Daoy (cell line): ENCODE data around the gene ADCY1. TPM values are rescaled to one million over a fixed set of nuclear protein-coding genes. Genes with fewer than 3 reads are reported as not detected.

Experiments used
- DNase-seq: peaks from one replicate; pipeline ENCODE4 v3.0.0-alpha.2; 2015; ENCODE audit warnings: low read depth
- total RNA-seq: library from RNA; depleted of rRNA; stranded (reverse); fragments of >200 nt; shearing (Covaris generic); gene quantifications from 2 replicates; pipeline ENCODE4 v1.2.3, GENCODE V29; 2014

ADCY1 gene
- total RNA-seq, 1 experiment from 2014 or later, result 0.34 TPM

GRCh38 chr7:45593121-45593541, 19.0 kb downstream of the ADCY1 start:
- no peak for DNase-seq

GRCh38 chr7:45593877-45594276, 19.7 kb downstream of the ADCY1 start:
- no peak for DNase-seq

- DNase-seq, result no peak
These were observed 20.8 kb downstream of the ADCY1 start for GRCh38 chr7:45594745-45595535.

- no peak for DNase-seq
These were observed 21.9 kb downstream of the ADCY1 start for GRCh38 chr7:45595809-45596664.

DNA sequence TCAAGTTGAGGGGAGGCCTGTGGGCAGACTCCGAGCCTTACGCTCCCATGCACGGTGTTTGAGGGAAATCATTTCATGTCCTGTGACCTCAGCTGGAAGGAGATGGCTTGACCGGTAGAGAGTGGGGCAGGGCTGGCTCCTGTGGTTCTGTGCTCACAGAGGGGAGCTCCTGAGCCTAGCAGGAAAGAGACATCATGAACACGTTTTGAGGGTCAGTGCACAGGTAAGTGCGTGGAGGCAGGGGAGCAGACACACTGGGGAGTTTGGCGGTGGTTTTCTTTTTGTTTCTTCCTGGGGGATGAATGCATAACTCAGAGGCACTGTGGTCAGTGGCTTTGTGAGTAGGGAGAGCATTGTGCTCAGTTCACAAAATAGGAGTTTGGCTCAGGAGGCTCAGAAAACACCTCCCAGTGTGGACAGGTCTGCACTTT, 22.5 kb downstream of the ADCY1 start:
- no peak for DNase-seq

GRCh38 chr7:45597286-45597984, 23.3 kb downstream of the ADCY1 start:
- no peak for DNase-seq

- no peak for DNase-seq
These were observed 24.8 kb downstream of the ADCY1 start for GRCh38 chr7:45598886-45599520.

DNA sequence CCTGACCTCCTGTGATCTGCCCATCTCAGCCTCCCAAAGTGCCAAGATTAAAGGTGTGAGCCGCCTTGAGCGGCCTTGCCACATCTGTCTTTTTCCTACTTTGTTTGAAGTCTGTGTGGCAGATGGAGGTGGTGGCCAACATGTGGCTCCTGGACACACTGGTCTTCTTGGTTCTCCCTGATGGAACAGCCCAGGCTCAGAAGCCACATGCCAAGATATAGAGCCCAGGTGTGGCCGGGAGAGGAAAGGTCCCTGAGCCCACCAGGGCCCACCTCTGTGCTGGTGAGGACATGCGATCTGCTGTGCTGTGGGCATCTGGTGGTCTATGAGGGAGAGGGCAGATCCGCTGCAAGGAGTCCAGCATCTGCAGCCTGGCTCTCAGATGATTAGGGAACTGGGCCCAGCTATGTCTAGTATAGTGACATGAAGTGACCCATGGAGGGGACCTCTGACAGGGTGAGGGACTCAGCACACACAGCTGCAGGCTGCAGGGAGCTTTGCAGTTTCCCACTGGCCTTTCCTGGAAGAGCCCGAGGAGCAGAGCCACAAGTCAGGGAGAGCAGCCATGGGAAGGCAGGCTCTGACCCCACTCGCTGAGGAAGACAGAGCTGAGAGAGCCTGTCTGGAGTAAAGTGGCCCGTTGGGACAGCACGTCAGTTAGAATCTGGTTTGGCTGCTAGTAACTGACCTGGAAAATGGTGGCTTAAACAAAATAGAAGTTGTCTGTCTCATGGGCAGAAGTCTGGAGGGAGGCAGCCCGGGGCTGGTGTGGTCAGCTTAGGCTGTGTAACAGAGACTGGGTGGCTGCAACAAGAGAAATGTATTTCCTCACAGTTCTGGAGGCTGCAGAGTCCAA, 25.9 kb downstream of the ADCY1 start:
- DNase-seq, result no peak

DNA sequence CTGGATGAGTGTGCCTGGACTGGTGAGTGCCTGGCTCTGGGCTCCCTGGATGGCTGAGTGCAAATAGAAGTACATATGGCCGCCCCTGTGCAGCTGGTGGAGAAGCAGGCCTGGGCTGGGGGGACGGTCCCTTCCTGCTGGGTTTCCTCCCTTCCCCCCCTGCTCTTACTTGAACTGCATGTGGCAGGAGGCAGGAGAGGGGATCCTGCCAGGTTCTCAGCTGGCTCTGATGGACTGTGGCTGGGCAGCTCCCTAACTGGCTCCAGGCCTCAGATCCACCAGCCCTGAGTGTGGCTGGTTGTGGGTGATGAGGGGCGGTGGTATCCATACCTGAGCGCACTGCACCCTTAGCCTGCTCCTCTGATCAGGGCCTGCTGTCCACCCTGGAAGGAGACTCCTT, 26.9 kb downstream of the ADCY1 start:
- no peak for DNase-seq

DNA sequence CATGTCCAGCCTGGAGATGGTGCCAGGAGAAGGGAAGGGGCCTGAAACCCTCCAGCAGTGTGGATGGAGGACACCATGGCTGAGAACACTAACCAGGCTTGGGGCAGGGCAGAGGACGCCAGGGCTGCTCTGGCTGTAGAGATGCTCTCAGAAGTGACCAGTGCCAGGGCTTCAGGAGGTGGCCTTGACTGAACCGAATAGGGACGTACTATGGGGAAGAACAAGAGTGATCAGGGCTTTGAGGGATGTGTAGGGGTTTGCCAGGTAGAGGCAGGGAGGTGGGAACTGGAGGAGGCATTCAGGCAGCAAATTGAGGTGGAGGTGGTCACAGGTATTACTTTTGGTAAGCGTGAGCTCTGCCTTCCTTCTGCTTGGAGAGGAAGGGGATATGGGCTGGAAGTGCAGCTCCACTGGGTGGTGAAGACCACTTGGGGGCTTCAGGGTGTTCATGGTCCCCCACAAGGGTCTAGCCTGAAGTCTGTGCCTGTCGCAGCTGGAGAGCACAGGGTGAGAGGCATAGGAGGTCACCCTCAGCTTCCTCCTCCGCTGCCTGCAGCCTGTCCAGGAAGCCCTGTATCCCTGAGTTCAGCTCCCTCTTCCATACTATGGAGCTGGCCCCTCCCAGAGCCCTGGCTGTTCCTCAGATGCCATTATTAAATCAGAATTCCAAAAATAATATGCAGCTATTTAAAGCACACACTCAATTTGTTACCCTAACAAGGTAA, 27.8 kb downstream of the ADCY1 start:
- no peak for DNase-seq

DNA sequence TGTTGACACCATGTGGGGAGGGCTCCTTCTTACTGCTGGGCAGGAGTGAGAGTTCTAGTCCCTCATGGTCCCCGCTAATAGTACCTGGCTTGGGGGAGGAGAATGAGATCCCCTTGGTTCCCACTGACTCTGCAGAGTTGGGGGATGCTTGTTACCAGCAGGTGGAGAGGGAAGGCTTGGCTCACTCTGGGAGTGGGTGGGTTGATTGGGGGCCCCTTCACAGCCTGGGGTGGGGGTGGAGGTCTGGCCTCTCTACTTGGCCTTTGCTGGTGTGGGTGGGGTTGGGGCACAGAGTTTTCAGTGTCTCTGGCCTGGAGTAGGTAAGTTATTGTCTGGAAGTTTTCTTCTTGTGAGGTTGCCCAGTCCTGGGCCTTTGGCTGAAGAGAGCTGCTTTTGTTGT, 31.9 kb downstream of the ADCY1 start:
- no peak for DNase-seq

DNA sequence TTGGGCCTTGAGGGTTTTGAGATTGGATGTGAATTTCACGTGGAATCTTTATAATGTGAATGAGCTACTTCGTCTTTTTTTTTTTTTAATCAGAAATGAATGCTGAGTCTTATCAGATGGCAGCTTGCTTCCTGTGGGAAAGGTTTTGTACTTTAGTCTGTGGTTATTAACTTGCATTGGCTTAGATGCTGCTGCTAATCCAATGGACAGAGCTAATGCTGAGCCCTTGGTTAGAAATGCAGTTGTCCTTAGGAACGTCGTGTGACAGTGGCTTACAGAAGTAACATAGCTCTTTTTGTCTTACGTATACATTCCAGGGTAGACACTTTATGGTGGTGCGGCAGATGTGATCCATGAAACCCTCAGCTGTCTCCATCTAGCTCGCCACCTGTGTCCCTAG, 32.8 kb downstream of the ADCY1 start:
- DNase-seq, result no peak

DNA sequence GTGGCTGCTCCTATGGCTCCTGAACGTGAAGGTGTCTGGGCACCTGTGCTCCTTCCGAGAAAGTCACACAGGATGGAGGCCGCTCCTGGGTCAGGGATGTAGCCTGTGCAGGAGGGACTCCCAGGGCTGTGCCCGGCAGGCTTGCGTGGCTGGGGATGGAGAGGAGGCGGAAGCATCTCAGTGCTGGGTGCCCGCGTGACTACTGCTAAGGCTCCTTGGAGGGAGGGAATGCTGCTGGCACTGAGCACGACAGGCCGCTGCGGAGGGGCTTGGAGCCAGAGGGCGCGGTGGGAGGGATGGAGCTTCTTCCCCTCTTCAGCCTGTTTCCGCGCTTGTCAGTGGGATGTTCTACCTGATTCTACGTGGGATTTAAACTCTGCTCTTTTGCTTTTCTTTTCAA, 35.0 kb downstream of the ADCY1 start:
- DNase-seq, result no peak

DNA sequence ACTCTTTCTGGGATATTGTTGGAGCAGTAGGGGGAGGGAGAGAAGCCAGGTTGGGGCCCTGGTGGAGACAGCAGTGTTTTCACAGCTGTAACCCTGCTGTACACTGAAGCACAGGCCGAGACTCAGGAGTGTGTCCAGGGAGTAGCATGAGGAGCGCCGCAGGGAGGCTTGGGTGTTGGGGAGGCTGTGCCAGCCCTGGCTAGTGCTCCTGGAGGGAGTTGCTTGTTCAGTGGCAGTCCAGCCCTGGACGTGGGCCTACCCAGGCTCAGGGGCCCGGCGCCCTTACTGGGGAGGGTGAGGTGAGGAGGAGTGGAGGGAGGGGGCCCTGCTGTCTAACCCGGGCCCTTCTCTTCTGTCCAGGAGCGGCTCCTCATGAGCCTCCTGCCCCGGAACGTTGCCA, 35.9 kb downstream of the ADCY1 start:
- DNase-seq, result no peak

DNA sequence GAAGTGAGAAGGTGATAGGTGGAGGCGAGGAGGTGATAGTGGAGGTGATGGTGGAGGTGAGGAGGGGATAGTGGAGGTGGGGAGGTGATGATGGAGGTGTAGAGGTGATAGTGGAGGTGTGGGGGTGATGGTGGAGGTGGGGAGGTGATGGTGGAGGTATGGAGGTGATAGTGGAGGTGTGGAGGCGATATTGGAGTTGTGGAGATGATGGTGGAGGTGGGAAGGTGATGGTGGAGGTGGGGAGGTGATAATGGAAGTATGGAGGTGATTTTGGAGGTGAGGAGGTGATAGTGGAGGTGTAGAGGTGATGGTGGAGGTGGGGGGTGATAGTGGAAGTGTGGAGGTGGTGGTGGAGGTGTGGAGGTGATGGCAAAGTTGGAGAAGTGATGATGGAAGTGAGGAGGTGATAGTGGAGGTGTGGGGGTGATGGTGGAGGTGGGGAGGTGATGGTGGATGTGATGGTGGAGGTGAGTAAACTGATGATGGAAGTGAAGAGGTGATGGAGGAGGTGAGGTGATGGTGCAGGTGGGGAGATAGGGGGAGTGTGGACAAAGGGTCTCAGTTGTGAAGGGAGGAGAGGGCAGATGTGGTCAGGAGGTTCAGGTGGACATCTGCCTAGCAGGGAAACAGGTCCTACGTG, 36.6 kb downstream of the ADCY1 start:
- DNase-seq, result no peak

- no peak for DNase-seq
These were observed 43.0 kb downstream of the ADCY1 start for GRCh38 chr7:45617166-45617565.

- DNase-seq, result no peak
These were observed 47.9 kb downstream of the ADCY1 start for GRCh38 chr7:45622058-45622457.

DNA sequence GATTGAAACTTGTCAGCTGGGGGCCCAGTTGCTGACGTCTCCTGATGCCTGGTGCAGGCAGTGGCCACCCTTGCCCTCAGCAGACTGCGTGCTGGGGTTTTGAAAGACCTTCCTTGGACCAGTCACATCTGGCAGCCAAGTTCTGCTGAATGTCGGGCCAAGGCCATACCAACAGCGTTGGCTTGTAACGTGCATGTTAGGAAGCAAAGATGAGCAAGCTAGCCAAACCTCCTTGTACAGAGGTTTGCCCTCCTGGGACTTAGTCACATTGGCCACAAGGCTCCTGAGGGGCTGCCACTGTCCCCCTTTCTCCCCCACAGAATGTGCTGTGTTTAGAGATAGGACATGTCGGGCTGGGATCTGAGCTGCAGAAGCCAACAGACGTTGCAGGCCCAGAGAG, 49.0 kb downstream of the ADCY1 start:
- no peak for DNase-seq

GRCh38 chr7:45623740-45624391, 49.7 kb downstream of the ADCY1 start:
- DNase-seq, result peak; percentile 1
